Heart right ventricle (tissue), 16 donors: ENCODE results near the gene CASP9. TPM values are rescaled to one million over a fixed set of nuclear protein-coding genes. Genes with fewer than 3 reads are reported as not detected.
A peak's percentile ranks its signal among the peaks of the same experiment; 100 is the strongest.
"Not testable (repeated sequence)": the region's sequence is repeated elsewhere in the genome, so short reads cannot be mapped to it uniquely, and the experiment has no call there.

Experiments
- ATAC-seq, 8 donors: fragments of 200-7000 bp; cut with Tn5 transposase; one replicate each; pipeline ENCODE4 v1.9.1; 2020; ENCODE audit warnings: mild to moderate bottlenecking in 8 of 8, moderate library complexity in 8 of 8, moderate number of reproducible peaks in 1 of 8
- DNase-seq, 2 donors: peaks; one replicate each; pipeline ENCODE4 v3.0.0-alpha.2; 2020
- H3K27ac ChIP-seq, 10 donors: fragments of 200-600 bp; sonication (generic) in 2 of 10; one replicate each; pipeline versions ENCODE4 v1.5.0 to v1.8.0; 2020 to 2022; ENCODE audit warnings: mild to moderate bottlenecking in 3 of 10
- H3K27me3 ChIP-seq, 7 donors: fragments of 200-600 bp; one replicate each; pipeline ENCODE4 v1.8.0; 2021 to 2022; ENCODE audit warnings: mild to moderate bottlenecking in 2 of 7
- H3K36me3 ChIP-seq, 9 donors: fragments of 200-600 bp; sonication (generic) in 1 of 9; one replicate each; pipeline versions ENCODE4 v1.5.0 to v1.8.0; 2020 to 2022; ENCODE audit warnings: mild to moderate bottlenecking in 2 of 9
- H3K4me1 ChIP-seq, 9 donors: fragments of 200-600 bp; sonication (generic) in 1 of 9; one replicate each; pipeline versions ENCODE4 v1.5.0 to v1.8.0; 2020 to 2022; ENCODE audit warnings: mild to moderate bottlenecking in 4 of 9
- H3K4me3 ChIP-seq, 10 donors: fragments of 200-600 bp; sonication (generic) in 2 of 10; one replicate each; pipeline versions ENCODE4 v1.5.0 to v1.8.0; 2020 to 2022; ENCODE audit warnings: mild to moderate bottlenecking in 7 of 10, moderate library complexity in 2 of 10
- H3K9me3 ChIP-seq, 11 donors: fragments of 200-600 bp in 10 of 11; sonication (generic) in 2 of 11; one replicate each; pipeline versions ENCODE4 v1.5.0 to v1.8.0; 2013 to 2022; ENCODE audit warnings: mild to moderate bottlenecking in 2 of 11, control low read depth in 1 of 11, moderate library complexity in 1 of 11
- WGBS, 2 donors: extraction: QIAGEN DNeasy Blood & Tissue Kit; methylation state at CpG; one replicate each; pipeline ENCODE4 v1.1.7; 2013; ENCODE audit warnings: inconsistent platforms in 1 of 2; 5-methylcytosine and 5-hydroxymethylcytosine counted together
- intact Hi-C, 10 donors: fragments of 100-400 bp; cut with DNase I; formaldehyde crosslinking; loops; one replicate each; pipeline versions ENCODE4 v1.11.1 to v1.14.2; 2022
- polyA plus RNA-seq, 2 donors: library from polyadenylated mRNA; stranded (reverse); fragments of 200-250 nt; gene quantifications; one replicate each; pipeline ENCODE4 v1.2.3, GENCODE V29; 2013
- total RNA-seq, 10 donors: library from RNA; stranded (reverse); fragmentation: NEBNext Ultra II Directional in 3 of 10; extraction: Animal tissue kit (Norgen Biotek cat#: 25700) in 3 of 10; gene quantifications; one replicate each; pipeline versions ENCODE4 v1.2.1 to v1.2.4, GENCODE V29; 2021 to 2023
- TF ChIP-seq, protein P1 (sequence below), 9 donors: fragments of 200-600 bp; sonication (generic) in 2 of 9; IDR thresholded peaks; one replicate each; pipeline versions ENCODE4 v1.5.0 to v1.8.0; 2021 to 2022; ENCODE audit warnings: antibody characterized with exemption in 9 of 9, mild to moderate bottlenecking in 5 of 9, moderate library complexity in 1 of 9
- donor health status: Arrhythmogenic right ventricular cardiomyopathy.
- donor health status: ischemic (EF 13 %, LVEDD 7.1; RV severe dilation, severe dysfunction).
- donor health status: healthy with polysubstance abuse.
- donor health status: DM: no; HTN: yes; CAD: no.
- donor health status: DM: no; HTN: no; CAD: no.
- donor health status: ischemic (EF 25% LVEDD 6.9; RV normal size, moderate dysfunction).
- donor health status: ischemic (EF 25% LVEDD 5.7; RV mildly dilated, moderate dysfunction).
- donor health status: healthy.
- donor health status: DM: yes; HTN: yes; CAD: no.
- donor health status: Ischemic cardiomyopathy.
- donor health status: ischemic (EF 35%, LVEDD 5.7; RV mildly dilated, moderate dysfunction).
- donor health status: nonischemic (EF 11% LVEDD 7.7; RV severe dilation, severe dysfunction).
- donor health status: DM: yes; HTN: yes; CAD: no.
- donor health status: PGD.
- donor health status: ischemic (EF 29% LVEDD 5.4; RV normal size, mild dysfunction).
- donor health status: nonischemic (EF 23%, LVEDD 6.1; RV moderate dilation, normal function).

The CASP9 gene
- total and polyA plus RNA-seq, 12 donors = 8.6 to 22.2 (median 14.3) TPM

DNA sequence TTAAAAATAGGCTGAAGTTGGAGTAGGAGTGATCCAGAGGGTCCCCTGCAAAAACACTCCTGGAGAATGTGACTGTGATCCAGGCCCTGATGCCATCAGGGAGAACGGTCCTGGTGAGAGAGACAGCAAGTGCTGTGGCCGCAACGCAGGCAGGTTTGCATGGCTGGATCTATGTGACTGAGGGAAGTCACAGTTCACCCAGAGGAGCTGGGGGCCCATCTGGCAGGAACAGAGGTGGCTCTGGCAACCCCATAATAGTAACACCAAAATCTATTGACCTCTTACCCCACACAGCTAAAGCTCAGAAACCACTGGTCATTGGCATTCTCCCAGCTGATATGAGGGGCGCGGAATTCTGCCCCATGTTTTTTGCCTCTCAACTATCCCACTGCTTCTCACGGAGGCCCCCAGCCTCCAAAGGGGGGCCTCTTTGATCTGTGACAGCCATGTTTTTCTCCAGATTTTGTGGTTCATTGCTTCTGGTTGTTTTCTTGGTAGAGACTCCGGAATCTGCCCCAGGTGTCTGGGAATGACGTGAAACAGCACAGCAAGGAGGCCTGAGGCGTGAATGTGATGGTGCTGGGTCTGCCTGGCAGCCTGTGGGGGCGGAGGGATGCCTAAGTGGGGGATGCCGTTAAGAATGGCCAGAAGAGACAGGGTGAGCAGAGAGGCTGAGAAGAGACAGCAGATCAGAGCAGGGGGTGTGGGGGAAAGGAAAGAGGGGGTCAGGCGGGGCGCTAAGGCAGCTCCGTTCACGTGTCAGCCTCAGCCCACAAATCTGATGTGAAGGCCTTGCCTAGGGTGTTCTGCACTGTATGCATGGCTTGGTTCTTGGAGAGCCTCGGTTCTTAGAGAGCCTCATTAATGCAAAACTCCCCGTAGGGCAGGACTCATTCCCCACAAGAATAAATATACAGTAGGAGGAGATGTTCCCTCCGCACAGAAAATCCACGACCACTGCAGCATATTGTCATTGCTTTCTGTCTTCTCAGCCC lies 23.5 kb downstream of the CASP9 start:
- TF ChIP-seq, protein P1, sequence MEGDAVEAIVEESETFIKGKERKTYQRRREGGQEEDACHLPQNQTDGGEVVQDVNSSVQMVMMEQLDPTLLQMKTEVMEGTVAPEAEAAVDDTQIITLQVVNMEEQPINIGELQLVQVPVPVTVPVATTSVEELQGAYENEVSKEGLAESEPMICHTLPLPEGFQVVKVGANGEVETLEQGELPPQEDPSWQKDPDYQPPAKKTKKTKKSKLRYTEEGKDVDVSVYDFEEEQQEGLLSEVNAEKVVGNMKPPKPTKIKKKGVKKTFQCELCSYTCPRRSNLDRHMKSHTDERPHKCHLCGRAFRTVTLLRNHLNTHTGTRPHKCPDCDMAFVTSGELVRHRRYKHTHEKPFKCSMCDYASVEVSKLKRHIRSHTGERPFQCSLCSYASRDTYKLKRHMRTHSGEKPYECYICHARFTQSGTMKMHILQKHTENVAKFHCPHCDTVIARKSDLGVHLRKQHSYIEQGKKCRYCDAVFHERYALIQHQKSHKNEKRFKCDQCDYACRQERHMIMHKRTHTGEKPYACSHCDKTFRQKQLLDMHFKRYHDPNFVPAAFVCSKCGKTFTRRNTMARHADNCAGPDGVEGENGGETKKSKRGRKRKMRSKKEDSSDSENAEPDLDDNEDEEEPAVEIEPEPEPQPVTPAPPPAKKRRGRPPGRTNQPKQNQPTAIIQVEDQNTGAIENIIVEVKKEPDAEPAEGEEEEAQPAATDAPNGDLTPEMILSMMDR (IDR thresholded peaks at IDR 0.05) = no peak
- H3K9me3 ChIP-seq = peaks cover 0 to 9% (median 0%) of the 10 kb centered on the region in 11 donors
- intact Hi-C loops = loop anchor here in 4 of 10 donors (5.0 to 10.0 kb wide), 2 partner anchors 176 to 178 kb away; no protein-coding TSS in a partner anchor
- no peak overlapping the region for H3K27ac ChIP-seq
- no peaks in the 10 kb centered on the region for H3K27me3 ChIP-seq
- H3K4me3 ChIP-seq = no peak overlapping the region
- 78 to 85% methylated on average over 19 of the region's 19 CpGs for WGBS, 2 donors
- peaks cover 0 to 80% (median 7%) of the 10 kb centered on the region in 9 donors for H3K36me3 ChIP-seq
- H3K4me1 ChIP-seq = no peaks in the 10 kb centered on the region
- ATAC-seq (peak in 1 of 8 donors; percentile 16), DNase-seq (no peak)

DNA sequence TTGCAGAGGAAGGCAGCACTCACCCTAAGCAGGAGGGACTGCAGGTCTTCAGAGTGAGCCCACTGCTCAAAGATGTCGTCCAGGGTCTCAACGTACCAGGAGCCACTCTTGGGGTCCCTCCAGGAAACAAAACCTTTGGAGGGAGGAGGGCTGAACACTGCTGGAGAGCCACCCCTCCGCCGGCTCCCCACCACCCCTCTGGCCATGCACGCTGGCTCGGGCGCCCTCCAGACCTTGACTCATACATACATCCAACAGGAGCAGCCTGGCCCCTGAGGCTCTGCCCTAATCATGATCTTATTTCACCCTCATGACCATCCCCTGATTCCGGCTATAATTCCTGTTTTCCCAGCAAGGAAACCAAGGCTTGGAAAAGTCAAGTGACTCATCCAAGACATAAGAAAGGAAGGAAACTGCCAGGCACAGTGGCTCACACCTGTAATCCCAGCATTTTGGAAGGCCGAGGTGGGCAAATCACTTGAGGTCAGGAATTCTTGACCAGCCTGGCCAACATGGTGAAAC lies 30.1 kb downstream of the CASP9 start:
- 88 to 95% methylated on average over 9 of the region's 9 CpGs for WGBS, 2 donors
- peaks cover 0 to 74% (median 8%) of the 10 kb centered on the region in 9 donors for H3K36me3 ChIP-seq

DNA sequence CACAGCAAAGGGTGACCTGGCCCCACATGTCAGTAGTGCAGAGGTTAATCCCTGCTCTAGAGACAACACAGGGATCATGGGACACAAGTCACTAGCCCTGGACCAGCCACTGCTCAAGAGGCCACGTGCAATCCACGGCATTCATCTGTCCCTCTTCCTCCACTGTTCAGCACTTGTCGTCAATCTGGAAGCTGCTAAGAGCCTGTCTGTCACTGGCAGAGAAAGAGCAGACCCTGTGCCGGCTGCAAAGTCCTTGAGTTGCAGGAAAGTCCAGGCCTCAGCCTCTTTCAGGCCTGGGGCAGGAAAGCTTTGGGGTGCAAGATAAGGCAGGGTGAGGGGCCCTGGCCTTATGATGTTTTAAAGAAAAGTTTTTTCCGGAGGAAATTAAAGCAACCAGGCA lies 31.4 kb downstream of the CASP9 start:
- ATAC-seq (peak; percentile 86 to 95 (median 91)), DNase-seq (peak; percentile 32 to 74)
- H3K27me3 ChIP-seq = no peaks in the 10 kb centered on the region
- TF ChIP-seq, protein P1 (IDR thresholded peaks at IDR 0.05) = no peak
- no peak overlapping the region for H3K4me3 ChIP-seq
- H3K4me1 ChIP-seq = peaks cover 0 to 27% (median 6%) of the 10 kb centered on the region in 9 donors
- peaks cover 0 to 2% (median 0%) of the 10 kb centered on the region in 11 donors for H3K9me3 ChIP-seq
- H3K36me3 ChIP-seq = peaks cover 0 to 65% (median 8%) of the 10 kb centered on the region in 9 donors
- intact Hi-C loops = loop anchor here in 1 of 10 donors (10.0 kb wide), 1 partner anchor 168 kb away; no protein-coding TSS in a partner anchor
- H3K27ac ChIP-seq = peak overlapping the region in 9 of 10 donors; percentile 20 to 73 (median 46)
- WGBS, 2 donors = 28 to 47% methylated on average over 5 of the region's 5 CpGs

More for the DNA sequence above, 30.1 kb downstream of the CASP9 start:
- H3K4me3 ChIP-seq = no peak overlapping the region
- no peak for ATAC-seq
- no peaks in the 10 kb centered on the region for H3K27me3 ChIP-seq
- peaks cover 0 to 24% (median 6%) of the 10 kb centered on the region in 9 donors for H3K4me1 ChIP-seq
- TF ChIP-seq, protein P1 (IDR thresholded peaks at IDR 0.05) = no peak
- intact Hi-C loops = loop anchor here in 1 of 10 donors (10.0 kb wide), 1 partner anchor 169 kb away; no protein-coding TSS in a partner anchor
- no peak overlapping the region for H3K27ac ChIP-seq
- H3K9me3 ChIP-seq = peaks cover 0 to 9% (median 0%) of the 10 kb centered on the region in 11 donors
- no peak for DNase-seq

DNA sequence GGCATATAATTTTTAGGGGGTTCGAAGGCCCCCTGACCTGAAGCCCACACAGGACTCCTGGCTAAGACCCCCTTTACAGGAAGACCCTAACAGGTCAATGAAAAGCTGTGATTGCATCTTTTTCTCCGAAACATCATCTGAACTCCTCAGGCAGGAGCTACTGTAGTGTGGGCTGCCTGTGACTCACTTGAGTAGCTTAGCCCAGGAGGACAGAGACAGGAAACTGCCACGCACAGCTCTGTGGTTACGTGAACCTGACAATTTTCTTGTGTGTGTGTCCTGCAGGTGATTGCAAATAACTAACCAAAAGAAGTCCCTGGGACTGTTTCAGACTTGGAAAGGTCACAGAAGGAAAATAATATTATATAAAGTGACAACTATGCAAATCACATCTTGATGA lies 33.0 kb downstream of the CASP9 start:
- Histone ChIP-seq H3K4me1 (peaks cover 0 to 27% (median 6%) of the 10 kb centered on the region in 9 donors), H3K36me3 (peaks cover 0 to 52% (median 8%) of the 10 kb centered on the region in 9 donors)
- intact Hi-C loops = loop anchor here in 1 of 10 donors (10.0 kb wide), 1 partner anchor 166 kb away; no protein-coding TSS in a partner anchor
- not testable (repeated sequence) for H3K27ac ChIP-seq, H3K9me3 ChIP-seq, DNase-seq, H3K4me3 ChIP-seq, H3K27me3 ChIP-seq, ATAC-seq
- WGBS, 2 donors = 91 to 94% methylated on average over 4 of the region's 4 CpGs
